ENCODE measurements around the gene ACYP1.

Gene ACYP1

DNA sequence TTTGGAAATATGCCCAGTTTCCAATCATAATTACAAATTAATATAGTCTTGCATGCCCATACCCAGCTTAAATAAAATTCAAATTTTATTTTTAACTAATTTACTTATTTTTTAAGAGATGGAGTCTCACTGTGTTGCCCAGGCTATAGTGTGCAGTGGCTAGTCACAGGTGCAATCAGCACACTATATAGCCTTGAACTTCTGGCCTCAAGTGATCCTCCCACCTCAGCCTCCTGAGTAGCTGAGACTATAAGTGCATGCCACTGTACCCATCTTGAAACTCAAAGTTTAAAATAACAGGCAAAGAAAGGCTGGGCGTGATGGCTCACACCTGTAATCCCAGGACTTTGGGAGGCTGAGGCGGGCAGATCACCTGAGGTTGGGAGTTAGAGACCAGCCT, 22.9 kb downstream of the ACYP1 start:
- DNase-seq (ENCODE audit: low read depth in 2 of 2): no peak

DNA sequence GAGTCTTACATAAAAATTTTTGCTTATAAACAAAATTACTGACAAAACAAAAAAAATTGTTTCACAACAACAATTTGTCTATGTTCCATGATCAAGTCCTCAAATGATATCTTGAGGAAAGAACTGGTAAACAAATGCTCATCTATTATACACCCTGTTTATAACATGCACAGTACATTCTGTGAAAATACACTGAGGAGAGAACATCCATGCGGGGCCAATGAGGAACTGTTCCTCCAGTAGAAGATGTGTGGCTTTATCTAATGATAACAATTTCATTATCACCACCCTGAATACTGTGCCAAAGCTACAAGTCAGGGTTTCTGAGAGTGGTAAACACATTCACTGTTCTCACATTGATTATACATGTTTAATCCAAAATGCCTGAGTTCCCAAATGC, 23.3 kb downstream of the ACYP1 start:
- no peak for DNase-seq (ENCODE audit: low read depth in 2 of 2)

DNA sequence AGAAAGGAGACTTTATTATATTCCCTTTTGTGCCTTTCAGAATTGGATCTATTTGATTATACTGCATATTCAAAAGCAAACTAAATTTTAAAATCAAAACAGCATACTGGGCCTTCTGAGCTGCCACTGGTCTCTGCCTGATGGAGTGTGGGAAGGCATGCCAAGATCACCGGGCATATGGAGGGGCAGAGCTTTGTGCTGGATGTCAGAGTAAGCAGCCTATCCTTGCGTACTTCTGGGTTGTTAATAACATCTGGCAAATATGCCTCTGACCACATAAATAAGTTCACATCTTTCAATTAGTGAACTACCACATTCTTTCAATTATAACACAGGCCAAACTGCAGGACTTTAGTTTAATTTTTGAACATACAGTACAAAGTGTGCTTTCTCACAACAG, 30.9 kb downstream of the ACYP1 start:
- no peak for DNase-seq (ENCODE audit: low read depth in 2 of 2)

DNA sequence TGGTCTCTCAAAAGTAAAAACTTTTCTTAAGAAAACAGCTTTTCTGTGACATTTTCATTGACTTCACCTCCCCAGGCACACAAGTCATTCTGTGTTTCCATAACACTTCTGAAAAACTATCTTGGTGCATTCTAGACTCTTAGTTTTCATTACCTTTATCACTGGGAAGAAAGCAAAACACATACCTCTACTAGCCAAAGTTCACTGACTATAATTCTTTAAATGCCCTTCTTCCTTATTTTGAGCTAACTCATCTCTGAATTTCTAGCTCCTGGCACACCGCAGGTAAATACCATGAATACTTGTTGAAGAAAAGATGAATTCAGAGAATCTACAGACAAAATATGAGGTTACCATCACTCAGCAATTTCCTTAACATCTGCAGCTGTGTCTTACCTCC, 33.7 kb downstream of the ACYP1 start:
- no peak for DNase-seq (ENCODE audit: low read depth in 2 of 2)

DNA sequence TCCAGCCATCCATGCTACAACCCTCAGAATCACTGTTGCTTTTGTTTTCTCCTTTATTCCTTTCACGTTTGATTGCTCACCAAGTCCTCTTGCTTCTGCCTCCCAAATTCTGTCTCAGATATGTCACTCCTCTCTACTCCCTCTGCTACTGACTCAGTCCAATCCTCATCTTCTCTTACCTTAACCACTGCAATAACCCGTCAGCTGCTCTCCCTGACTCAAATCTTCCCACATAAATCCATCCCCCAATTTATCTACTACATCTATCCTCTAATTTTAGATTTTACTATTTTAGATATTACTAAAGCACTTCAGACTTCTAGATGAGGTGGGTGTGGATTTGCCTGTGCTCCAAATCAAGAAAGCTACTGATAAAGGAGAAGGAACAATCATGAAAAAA, 37.9 kb downstream of the ACYP1 start:
- no peak for DNase-seq (ENCODE audit: low read depth in 2 of 2)

DNA sequence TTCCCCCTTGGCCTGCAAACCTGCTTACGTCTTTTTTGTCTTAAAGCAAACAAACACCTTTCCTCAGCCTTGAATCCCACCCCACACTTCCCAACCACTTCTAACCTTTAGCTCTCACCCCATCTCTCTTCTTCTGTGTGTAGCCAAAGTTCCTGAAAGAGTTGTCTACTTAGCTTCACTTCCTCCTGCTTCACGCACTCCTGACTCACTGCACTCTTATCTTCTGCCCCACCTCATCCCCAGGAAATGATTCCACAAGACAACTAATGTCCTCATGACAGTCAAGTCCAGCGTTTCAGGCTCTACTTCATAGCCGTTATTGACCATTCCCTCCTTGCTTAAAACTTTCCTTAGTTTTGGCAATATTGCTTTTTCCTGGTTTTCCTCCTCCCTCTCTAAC, 38.7 kb downstream of the ACYP1 start:
- no peak for DNase-seq (ENCODE audit: low read depth in 2 of 2)

DNA sequence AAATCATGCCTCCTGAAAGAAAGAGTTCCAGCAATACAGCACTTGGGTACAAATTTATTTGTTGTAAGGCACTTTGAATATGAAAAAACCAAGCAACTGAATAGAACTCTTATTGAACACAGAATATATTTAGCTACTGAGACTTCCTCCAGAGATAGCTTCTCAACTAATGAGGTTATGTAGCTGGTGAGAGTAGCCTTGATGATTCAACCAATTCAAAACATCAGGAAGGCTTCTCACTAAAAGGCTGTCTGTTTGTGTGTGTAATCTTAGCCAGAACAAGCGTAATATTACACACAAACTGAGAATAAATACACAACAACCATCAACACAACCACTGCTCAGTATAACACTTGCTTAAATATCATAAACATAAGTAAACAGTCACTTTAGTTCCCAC, 40.7 kb downstream of the ACYP1 start:
- DNase-seq (ENCODE audit: low read depth in 2 of 2): no peak

DNA sequence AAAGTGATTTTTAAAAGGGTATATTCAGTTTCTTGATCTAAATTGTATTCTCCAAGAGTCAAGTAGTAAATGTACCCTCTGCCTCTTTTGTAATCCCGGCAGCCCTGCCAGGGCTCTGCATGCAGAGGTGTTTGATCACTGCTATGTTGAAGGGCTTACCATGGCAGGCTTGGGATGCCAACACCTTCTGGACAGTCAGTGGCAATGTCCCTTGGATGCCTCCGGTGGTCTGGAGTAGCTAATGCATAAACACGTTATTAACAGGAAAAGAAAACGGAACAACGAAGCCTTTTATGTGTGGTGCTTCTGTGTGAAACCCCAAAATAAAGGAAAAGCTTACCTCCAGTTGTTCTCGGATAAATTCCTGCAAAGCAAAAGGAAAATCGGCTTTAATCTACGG, 41.2 kb downstream of the ACYP1 start:
- DNase-seq (ENCODE audit: low read depth in 2 of 2): no peak

DNA sequence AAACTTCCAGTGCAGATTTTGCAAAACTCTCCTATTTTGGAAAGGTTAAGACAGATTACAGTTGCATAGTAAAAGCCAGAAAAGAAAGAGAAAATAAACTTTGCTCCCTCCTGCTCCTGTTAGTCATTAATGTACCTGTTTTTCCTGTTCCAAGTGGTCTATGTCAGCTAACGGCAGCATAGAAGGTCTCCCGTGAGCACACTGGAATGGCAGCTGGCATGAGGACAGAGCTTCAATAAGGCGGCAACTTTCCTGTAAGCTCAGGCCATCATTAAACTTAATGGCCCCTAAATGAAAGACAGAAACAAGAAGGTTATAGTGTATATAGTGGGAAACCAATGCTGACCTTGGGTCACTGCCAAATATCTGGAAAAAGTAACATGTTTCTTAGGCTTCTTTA, 45.1 kb downstream of the ACYP1 start:
- no peak for DNase-seq (ENCODE audit: low read depth in 2 of 2)

DNA sequence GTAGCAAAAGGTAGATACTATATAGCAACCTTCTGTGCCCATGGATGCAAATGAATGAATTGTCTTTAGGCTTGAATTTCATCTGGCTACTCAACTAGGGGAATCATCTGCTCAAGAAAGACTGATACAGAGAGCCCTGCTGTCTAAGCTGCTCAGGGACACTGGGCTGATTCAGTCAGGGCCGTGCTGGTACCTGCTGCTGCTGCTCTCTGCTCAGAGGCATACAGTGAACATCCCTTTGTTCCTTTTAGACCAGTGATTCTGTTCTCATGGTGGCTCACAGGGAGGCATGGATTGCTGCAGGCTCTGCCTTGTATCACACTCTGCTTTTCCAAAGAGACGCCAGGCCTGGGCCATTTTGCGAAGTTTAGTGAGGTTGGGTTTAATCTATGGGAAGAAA, 47.0 kb downstream of the ACYP1 start:
- no peak for DNase-seq (ENCODE audit: low read depth in 2 of 2)

DNA sequence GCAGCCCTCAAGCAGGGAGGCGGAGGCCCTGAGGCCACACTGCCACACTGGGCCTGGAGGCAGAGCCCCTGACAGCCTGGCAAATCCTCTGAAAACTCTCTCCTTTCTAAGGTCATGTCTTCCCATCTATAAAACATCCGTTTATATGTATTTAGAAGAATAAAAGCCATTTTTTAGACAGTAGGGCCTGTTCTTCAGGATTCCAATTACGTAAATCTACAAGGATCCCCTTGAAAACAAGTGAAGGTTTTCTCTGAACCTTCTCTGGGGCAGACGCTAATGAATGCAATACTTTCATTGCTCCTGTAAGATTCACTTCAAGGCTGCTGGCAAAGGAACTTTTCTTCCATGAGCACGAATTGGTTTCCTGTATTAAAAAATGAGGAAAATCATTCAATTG, 48.3 kb downstream of the ACYP1 start:
- no peak for DNase-seq (ENCODE audit: low read depth in 2 of 2)

DNA sequence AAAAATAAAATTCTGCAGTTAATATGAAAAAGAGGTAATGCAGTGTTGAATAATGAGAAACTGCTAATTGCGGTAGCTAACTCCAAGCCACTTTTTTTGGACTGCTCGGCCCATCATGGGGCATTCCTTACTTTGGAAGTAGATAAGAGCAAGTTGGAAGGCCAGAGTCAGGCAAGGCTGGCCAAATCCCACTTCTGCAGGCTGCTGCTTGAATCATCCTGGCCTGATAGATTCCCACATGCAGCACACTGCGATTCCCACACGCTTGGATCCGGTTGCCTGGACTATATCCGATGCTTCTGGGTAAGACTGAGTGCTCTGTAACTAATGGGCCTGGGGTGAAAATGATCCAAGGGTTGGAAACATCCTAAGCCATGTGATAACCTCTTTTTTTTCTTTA, 50.5 kb downstream of the ACYP1 start:
- no peak for DNase-seq (ENCODE audit: low read depth in 2 of 2)

DNA sequence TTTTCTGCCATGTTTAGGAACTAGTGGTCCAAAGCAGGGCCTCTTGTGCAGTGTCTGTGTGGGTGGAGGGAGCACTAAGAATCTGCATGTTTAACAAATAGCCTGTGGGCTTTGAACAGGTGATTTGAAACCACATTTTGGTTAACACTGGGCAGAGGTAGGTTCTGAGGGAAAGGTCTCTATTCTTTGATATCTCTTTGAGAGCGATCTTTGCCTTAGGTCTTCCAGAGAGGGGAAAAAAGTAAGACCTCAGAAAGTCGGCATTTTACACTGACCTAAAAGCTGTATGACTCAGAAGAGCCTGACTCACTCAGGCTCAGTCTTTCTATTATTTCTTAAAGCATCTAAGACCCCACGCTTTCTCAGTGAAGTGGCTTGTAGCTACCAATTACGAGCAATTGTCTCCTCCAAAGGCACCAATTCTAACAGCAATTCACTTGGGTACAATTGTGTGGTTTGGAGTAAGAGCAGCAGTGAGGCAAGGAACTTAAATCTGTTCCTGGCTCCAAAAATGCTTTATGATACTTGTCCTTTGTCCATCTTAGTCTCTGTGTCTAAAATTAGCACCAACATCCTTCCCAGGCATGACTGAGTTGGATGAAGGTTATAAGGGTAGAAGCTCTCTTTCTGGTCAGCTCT, 52.3 kb downstream of the ACYP1 start:
- no peak for DNase-seq (ENCODE audit: low read depth in 2 of 2)

DNA sequence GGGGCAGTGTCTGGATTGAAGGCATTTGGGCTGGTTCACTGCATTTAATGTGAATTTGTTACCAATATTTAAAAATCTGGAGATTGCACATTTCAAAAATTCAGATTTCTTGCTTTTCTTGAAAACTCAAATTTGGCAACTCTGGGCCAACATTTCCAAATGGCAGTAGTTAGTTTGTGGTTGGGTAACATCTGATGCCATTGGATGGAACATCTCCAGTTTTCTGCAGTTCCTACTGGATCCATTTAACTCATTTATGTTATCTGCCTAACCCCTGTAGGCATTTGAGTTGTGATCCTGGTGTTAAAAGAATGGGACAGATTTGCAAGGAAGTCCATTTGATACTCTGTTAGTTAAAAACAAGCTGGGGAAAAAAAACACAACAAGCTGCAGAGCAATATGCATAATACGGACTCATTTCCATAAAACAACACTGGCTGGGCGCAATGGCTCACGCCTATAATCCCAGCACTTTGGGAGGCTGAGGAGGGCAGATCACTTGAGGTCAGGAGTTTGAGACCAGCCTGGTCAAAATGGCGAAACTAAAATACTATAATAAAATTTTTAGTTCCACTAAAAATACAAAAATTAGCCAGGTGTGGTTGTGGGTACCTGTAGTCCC, 53.2 kb downstream of the ACYP1 start:
- no peak for DNase-seq (ENCODE audit: low read depth in 2 of 2)

DNA sequence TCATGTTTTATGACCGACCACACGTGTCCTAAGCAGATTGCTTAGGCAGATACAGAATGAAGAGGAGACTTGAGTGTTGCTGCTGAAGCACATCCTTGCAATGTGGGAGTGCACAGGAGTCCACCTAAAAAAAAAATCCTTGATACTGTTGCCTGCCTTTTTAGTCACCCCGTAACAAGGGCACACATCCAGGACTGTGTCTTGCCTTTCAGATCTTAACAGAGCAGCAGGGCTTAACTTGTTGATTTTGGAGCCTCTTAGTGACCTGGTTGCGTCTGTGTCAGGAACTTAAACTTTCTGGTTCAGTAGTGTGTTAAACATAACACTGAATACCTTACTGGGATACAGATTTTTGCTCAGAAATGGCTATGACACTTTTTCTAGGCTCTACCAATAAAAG, 54.6 kb downstream of the ACYP1 start:
- no peak for DNase-seq (ENCODE audit: low read depth in 2 of 2)

DNA sequence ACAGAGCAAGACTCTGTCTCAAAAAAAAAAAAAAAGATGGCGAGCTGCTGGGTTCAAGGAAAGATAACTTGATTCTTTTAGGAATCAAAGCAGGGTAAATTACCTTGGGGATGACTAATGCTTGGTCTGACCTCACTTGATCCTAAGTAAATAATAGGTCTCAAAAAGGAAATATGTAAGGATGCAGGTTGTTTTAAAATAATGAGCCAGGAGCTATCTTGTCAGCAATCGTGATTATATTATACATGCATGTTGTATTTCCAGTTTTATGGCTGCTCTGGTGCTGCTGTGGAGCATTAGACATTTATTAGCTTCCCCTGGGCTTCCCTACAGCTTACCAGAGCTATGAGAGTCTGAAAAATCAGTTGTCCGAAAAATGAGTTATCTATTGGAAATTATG, 58.5 kb downstream of the ACYP1 start:
- DNase-seq (ENCODE audit: low read depth in 2 of 2): no peak

DNA sequence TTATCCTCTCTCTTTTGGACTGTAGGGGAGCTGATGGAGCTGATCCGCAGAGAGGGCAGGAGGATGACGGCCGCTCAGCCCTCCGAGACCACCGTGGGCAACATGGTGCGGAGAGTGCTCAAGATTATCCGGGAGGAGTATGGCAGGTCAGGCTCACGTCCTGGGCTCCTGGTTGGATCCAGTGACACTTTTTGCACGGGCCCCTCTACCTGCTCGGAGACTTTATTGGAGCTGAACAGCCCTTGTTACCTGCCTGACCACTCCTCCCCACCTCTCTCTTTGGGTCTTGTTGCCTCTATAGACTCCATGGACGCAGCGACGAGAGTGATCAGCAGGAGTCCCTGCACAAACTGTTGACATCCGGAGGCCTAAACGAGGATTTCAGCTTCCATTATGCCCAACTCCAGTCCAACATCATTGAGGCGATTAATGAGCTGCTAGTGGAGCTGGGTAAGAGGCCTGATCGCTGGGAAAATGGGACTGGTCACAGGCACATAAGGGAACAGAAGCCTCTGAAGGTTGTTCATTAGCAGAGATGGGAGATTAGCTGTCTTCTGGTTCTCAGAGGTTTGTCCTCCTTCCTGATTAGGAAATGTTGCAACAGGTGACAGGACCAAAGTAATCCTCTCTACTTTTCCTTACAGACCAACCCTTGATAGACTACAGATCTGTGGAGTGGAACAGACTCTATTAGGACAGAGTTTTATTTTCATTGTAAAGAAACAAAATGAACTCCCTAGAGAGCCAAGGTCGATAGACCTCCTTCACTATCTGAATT, 60.4 kb downstream of the ACYP1 start:
- no peak for DNase-seq (ENCODE audit: low read depth in 2 of 2)

Measured in stimulated activated CD8-positive, alpha-beta memory T cell treated with anti-CD3 and anti-CD28 coated beads, Interleukin-7, amount 100 ng/mL, for 4 hours (primary cell).